ENCODE data around the gene GRK5.
"Not testable (repeated sequence)": the region's sequence is repeated elsewhere in the genome, so short reads cannot be mapped to it uniquely, and the experiment has no call there.

Gene GRK5

DNA sequence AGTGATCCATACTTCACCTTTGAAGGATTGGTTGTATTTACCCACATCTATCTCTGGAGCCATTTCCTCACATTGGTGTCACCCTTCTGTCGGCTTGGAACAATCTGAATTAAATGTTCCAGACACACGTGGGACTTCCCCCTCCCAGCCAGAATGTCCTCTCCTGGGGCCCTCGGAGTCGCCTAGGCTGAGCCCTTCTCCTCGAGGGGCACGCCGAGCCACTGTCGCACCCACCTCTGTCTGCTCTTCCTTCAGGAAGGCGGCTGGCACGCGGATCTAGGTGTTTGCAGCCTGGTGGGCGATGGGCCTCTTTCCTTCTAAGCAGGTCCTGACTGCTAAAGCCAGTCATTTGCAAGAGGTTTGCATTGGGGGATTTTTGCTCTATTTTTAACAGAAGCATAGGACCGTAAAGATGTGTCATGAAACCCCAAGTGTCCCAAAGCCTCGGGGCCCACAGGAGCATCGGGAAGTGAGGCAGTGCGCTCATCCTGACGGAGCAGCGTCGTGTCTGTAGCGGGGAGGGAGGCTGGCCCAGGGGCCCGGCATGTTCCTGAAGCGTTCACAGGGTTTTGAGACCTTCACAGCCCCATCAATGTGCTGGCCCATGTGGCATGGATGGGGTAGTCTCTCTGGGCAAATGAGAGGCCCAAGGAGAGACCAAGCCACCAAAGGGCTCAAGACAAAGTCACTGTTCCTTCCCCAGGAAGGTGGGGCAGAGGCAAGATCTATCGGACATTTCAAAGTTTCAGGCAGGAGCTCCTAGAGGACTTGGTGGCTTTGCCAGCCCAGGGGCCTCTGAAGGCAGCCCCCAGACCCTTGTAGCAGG, 248.5 kb downstream of the GRK5 start:
- TF ChIP-seq ZNF274 (IDR thresholded peaks at IDR 0.05; ENCODE audit: low read depth, low read length): no peak
- no peak overlapping the region for H3K4me3 ChIP-seq (ENCODE audit: low read length)

DNA sequence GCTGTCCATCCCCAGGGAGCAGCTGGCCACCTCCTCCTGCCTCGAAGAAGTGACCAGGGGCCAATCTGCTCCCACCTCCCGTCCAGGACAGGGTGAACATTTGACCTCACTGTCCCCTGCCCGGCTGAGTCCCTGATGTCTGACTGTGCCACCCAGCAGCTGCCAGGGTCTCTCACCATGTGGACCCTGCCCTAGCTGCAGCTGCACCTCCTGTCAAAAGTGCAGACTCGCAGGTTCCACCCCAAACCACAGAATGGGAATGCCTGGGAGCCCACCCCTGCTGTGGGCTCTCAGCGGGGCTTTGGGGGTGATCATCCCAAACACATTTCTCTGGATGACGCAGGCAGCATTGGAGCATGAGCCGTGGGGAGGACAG, 249.1 kb downstream of the GRK5 start:
- no peak for TF ChIP-seq ZNF274 (IDR thresholded peaks at IDR 0.05; ENCODE audit: low read depth, low read length)
- no peak overlapping the region for H3K4me3 ChIP-seq (ENCODE audit: low read length)

GRCh38 chr10:119457966-119458766, 250.8 kb downstream of the GRK5 start:
- no peak for TF ChIP-seq ZNF274 (IDR thresholded peaks at IDR 0.05; ENCODE audit: low read depth, low read length)
- H3K4me3 ChIP-seq (ENCODE audit: low read length): no peak overlapping the region

DNA sequence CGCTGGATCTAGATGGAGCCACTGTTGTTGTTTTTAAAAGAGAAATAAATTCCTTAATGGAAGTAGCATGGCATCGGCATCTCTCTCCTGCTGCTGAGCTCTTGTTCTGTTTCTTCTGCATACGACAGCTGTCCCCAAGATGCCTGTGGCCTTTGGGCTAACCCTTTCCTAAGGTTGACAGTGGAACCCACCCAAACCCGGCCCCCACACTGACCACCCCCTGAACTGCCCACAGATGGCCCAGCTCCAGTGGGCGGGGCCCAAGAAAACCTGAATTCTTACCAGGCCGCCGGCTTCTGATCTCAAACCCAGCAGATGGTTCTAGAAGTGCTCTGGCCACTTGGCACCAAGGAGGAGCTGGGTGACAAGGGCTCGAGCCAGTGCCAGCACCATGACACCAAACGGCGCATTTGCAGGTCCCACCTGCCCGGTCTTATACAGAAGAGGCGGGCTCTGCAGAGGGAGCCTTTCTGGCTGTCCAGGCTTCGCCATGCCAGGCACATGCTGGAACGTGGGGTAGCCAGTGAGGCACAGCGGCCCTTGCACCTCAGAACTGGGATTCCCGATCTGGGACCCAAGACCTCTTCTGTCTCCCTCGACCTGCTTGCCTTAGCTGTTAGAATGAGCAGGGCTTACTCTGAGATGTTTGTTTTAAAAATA, 252.4 kb downstream of the GRK5 start:
- TF ChIP-seq ZNF274 (IDR thresholded peaks at IDR 0.05; ENCODE audit: low read depth, low read length): no peak
- H3K4me3 ChIP-seq (ENCODE audit: low read length): no peak overlapping the region

DNA sequence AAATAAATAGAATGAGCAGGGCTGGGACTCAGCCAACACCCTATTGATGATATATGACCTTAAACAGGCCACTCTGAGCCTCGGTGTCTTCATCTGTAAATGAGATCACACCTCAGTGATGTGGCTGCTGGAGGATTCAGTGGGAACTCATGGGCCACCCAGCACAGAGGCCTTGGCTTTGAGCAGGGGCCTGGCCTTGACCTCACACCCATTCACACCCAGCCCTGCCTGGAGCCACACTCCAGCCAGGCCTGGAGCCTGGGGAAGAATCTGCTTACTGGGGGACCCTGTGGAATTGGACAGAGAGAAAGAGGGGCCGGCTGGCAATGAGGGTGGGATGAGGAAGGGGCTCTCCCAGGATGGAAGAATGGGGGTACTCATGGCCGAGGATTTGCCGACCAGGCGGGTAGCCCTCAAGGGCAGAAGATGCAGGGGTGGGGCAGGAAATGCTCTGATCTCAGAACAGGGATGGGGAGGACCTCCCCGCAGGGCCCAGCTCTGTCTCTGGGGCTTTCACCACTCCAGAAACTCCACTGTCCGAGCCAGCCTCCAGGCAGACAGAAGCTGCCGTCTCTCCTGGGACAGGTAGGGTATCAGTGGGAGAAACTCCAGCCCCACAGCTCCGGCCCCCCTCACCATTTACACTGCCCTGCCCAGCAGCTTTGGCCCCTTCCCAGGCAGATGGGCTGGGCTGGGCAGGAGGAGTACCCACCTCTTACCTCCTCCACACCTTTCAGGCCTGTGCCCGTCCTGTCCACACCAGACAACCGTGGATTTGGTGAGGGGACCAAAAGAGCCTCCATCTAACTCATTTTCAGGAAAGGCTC, 253.2 kb downstream of the GRK5 start:
- H3K4me3 ChIP-seq (ENCODE audit: low read length): no peak overlapping the region
- no peak for TF ChIP-seq ZNF274 (IDR thresholded peaks at IDR 0.05; ENCODE audit: low read depth, low read length)

DNA sequence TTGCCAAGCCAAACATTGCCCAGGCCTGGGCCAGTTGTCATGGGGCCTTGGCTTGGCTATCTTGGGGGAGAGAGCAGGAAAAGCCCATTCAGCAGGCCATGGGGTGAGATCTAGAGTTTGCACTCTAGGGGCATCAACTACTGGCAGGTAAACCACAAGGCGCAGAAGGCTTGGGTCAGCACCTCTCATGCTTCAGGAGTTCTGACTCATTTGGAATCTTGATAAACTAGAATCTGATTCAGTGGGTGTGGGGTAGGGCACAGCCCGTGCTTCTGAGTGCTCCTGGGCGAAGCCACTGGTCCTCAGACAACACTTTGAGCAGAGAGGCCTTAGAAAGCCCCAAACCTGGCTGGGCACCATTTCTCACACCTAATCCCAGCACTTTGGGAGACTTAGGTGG, 254.0 kb downstream of the GRK5 start:
- no peak overlapping the region for H3K4me3 ChIP-seq (ENCODE audit: low read length)
- TF ChIP-seq ZNF274 (IDR thresholded peaks at IDR 0.05; ENCODE audit: low read depth, low read length): no peak

DNA sequence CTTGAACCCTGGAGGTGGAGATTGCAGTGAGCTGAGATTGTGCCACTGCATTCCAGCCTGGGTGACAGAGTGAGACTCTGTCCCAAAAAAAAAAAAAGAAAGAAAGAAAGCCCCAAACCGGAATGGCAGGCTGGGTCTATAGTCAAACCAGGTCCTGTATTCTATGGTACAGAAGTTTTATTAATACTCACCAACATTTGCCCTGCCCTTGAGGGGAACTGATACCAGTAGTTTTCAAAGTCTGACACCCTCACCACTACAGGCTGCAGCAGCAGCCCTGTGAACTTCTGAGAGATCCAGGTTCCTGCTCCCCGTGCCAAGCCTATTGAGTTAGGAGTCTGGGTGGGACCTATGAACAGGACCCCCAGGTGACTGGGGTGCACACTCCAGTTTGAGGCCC, 254.6 kb downstream of the GRK5 start:
- no peak for TF ChIP-seq ZNF274 (IDR thresholded peaks at IDR 0.05; ENCODE audit: low read depth, low read length)
- no peak overlapping the region for H3K4me3 ChIP-seq (ENCODE audit: low read length)

GRCh38 chr10:119462773-119463172, 255.4 kb downstream of the GRK5 start:
- no peak overlapping the region for H3K4me3 ChIP-seq (ENCODE audit: low read length)
- no peak for TF ChIP-seq ZNF274 (IDR thresholded peaks at IDR 0.05; ENCODE audit: low read depth, low read length)

DNA sequence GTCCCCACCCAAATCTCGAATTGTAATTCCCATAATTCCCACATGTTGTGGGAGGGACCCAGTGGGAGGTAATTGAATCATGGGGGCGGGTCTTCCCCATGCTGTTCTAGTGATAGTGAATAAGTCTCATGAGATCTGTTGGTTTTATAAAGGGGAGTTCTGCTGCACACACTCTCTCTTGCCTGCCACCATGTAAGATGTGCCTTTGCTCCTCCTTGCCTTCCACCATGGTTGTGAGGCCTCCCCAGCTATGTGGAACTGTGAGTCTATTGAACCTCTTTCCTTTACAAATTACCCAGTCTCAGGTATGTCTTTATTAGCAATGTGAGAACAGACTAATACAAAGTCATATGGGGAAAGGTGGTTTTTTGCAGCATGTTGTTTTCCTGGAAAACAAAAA, 255.8 kb downstream of the GRK5 start:
- H3K4me3 ChIP-seq (ENCODE audit: low read length): not testable (repeated sequence)

GRCh38 chr10:119465085-119465484, 257.7 kb downstream of the GRK5 start:
- TF ChIP-seq ZNF274 (IDR thresholded peaks at IDR 0.05; ENCODE audit: low read depth, low read length): no peak
- no peak overlapping the region for H3K4me3 ChIP-seq (ENCODE audit: low read length)

DNA sequence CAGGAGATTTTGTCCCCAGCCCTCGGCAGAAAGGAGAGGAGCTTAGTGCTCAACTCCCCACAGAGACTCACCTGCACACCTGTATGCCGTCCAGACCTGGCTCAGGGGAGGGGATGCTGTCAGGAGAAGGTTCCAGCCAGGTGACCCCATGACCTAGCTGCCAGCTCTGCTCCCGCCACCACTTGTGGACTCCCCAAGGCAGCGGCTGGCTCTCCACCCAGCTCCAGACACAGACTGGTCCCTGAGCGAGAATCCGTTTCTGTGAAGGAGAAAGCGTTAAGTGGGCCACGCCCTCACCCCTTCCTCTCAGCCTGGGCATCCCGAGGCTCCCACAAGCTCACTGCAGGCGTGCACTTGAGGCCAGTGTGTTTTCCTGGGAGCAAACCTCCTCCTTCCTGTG, 258.7 kb downstream of the GRK5 start:
- no peak overlapping the region for H3K4me3 ChIP-seq (ENCODE audit: low read length)
- no peak for TF ChIP-seq ZNF274 (IDR thresholded peaks at IDR 0.05; ENCODE audit: low read depth, low read length)

GRCh38 chr10:119466655-119467054, 259.3 kb downstream of the GRK5 start:
- TF ChIP-seq ZNF274 (IDR thresholded peaks at IDR 0.05; ENCODE audit: low read depth, low read length): no peak
- no peak overlapping the region for H3K4me3 ChIP-seq (ENCODE audit: low read length)

GRCh38 chr10:119468542-119469324, 261.4 kb downstream of the GRK5 start:
- no peak for TF ChIP-seq ZNF274 (IDR thresholded peaks at IDR 0.05; ENCODE audit: low read depth, low read length)
- H3K4me3 ChIP-seq (ENCODE audit: low read length): no peak overlapping the region

All from GM08714 (cell line).